Stimulated activated memory B cell treated with anti-CD40 and anti-IgM and Interleukin-4, amounts not matched to agents 10 μg/mL and 1 μg/mL and 100 μg/mL, for 72 hours (primary cell): ENCODE results near the gene MTX1.

Source experiments
- ATAC-seq: fragments of 150-1000 bp; cut with Tn5 transposase; 2 replicates; pipeline ENCODE4 v1.10.0; 2021
- H3K27ac Mint-ChIP-seq: one replicate; pipeline ENCODE4 v1.8.0; 2022; ENCODE audit warnings: mild to moderate bottlenecking, mixed read lengths
- H3K27me3 Mint-ChIP-seq: one replicate; pipeline ENCODE4 v1.8.0; 2022; ENCODE audit warnings: mixed read lengths
- H3K36me3 Mint-ChIP-seq: one replicate; pipeline ENCODE4 v1.8.0; 2022; ENCODE audit warnings: mixed read lengths
- H3K4me1 Mint-ChIP-seq: one replicate; pipeline ENCODE4 v1.8.0; 2022; ENCODE audit warnings: mixed read lengths
- H3K4me3 Mint-ChIP-seq: one replicate; pipeline ENCODE4 v1.8.0; 2022; ENCODE audit warnings: mild to moderate bottlenecking, moderate library complexity, mixed read lengths
- H3K9me3 Mint-ChIP-seq: one replicate; pipeline ENCODE4 v1.8.0; 2022; ENCODE audit warnings: mixed read lengths

The MTX1 gene

DNA sequence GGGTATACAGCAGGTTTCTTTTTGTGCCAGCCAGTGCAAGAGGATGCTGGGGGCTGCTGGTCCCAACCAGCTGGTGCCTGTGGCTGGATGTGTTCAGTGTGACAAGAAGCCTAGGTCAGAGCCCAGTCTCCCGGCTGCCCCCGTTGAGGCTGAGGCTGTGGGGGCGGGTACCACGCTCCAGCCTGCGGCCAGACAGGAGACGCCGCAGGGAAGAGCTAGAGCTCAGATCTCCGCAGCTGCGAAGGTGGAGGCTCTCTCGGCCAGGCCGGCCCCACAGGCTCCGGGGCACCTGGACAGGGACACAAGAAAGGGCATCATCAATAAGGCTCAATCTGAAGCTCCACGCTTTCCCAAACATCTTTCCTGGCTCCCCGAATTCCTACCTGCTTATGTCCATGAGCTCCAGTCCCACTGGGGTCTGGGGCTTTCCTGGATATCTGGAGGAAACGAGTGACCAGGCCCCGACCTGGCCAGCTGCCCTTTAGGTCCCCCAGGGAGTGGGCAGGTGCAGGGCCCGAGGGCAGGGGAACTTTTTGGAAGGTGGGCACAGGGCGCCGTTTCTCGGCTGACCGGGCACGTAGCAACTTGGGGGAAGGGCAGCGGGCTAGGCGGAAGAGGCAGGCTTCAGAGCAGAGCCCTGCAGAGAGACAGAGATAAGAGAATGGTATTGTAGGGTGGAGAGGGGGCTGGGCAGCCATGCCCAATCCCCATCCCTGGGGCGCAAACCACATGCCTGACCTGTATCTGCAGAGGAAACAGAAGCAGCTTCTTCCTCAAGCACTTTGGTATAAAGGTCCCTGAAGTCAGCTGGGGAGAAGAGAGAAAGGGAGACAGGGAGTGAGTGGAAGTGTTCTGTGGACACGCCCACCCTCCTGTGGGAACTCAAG lies 39.4 kb downstream of the MTX1 start:
- Mint-ChIP-seq H3K36me3 (no peaks in the 10 kb centered on the region), H3K4me1 (peaks cover 29% of the 10 kb centered on the region), H3K9me3 (no peaks in the 10 kb centered on the region), H3K4me3 (no peak overlapping the region), H3K27me3 (no peaks in the 10 kb centered on the region), H3K27ac (no peak overlapping the region)
- no peak for ATAC-seq

DNA sequence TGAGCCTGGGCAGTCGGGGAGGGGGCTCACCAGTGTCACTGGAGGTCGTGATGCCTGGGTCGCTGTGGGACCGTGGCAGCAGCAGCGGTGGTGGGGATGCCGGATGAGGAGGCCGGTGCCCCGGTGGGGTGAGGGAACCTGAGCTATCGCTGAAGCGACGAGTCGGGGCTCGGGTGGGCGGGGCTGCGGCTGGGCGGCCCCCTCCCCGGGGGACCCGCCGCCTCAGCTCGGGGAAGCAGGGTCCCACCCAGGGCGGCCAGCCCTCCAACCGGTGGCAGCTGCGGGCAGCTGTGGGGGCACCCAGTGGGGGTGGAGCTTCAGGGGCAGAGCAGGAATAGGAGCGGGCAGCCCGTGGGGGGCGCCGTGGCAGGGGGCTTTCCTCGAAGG lies 41.7 kb downstream of the MTX1 start:
- Mint-ChIP-seq H3K9me3 (no peaks in the 10 kb centered on the region), H3K27ac (peak overlapping the region; percentile 84), H3K4me1 (peaks cover 39% of the 10 kb centered on the region), H3K27me3 (no peaks in the 10 kb centered on the region), H3K4me3 (peak overlapping the region; percentile 80), H3K36me3 (no peaks in the 10 kb centered on the region)
- peak; percentile 31 for ATAC-seq

DNA sequence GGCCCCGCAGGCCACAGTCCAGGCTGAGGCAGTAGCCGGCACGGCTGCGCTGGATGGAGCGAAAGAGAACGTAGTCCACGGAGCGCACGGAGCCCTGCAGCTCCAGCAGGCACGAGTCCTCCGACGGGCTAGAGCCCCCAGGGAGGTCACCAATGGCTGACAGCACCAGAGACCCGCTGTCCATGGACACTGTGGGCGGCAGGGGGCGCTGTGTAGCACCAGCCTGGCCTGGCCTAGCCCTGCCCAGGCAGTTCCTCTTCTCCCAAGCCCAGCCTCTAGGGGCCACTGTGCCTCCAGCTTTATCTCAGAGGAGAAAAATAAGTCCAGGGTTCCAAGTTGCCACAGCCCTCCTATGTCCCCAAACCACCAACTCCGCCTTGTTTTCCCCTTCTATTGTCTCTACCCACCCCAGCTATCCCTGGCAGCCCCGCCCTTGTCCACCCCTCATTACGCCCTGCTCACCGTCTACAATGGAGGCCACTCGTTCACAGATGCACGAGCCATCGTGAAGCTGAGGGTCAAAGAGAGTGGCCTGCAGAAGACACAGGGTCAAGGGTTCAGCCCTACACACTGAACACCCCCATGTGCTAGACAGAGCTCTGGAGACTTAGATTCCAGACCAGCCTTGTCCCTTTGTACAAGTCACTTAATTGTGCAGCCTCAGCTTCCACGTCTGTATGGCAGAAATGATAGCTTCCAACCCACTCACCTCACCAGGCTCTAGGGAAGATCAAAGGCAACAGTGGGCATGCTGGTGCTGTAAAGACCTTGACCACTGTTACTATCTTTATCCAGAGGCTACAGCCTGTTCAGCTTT lies 42.3 kb downstream of the MTX1 start:
- Mint-ChIP-seq H3K9me3 (no peaks in the 10 kb centered on the region), H3K27ac (peak overlapping the region; percentile 84), H3K36me3 (peaks cover 2% of the 10 kb centered on the region), H3K27me3 (no peaks in the 10 kb centered on the region), H3K4me1 (peaks cover 43% of the 10 kb centered on the region), H3K4me3 (peak overlapping the region; percentile 67)
- ATAC-seq: peak; percentile 96

DNA sequence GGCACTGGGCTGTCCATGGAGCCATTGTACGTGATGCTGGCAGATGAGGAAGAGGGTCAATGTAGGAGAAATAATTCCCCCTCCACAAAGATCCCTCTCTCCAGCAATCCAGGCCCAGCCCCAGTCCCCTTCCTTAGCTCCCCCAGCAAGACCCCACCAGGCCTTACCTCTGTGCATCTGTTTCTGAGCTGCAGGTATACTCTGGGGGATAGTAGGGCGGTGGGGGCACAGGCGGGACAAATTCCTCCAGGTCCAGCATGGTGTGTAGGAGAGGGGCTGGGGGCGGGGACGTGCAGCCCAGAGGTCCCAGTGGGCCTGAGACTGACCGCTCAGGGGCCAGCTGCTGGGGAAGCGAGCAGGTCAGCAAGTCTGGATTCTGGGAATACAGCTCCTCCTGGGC lies 43.1 kb downstream of the MTX1 start:
- Mint-ChIP-seq H3K27me3 (no peaks in the 10 kb centered on the region), H3K4me3 (no peak overlapping the region), H3K36me3 (peaks cover 9% of the 10 kb centered on the region), H3K9me3 (no peaks in the 10 kb centered on the region), H3K4me1 (peaks cover 43% of the 10 kb centered on the region), H3K27ac (peak overlapping the region; percentile 84)
- ATAC-seq: no peak

DNA sequence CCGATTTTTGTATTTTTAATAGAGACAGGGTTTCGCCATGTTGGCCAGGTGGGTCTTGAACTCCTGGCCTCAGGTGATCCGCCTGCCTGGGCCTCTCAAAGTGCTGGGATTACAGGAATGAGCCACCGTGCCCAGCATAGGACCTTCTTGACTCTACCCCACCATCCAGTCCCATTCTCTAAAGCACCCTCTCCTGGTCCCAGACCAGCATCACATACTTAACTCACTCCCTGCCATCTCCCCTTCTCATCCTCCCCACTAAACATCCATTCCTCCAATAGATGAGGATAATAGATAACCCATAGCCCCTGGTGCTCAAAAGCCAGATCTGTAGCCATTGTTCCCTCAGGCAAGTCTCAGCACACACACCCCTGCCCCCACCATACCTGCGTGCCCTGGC lies 44.7 kb downstream of the MTX1 start:
- Mint-ChIP-seq H3K4me3 (peak overlapping the region; percentile 72), H3K4me1 (peaks cover 49% of the 10 kb centered on the region), H3K27me3 (no peaks in the 10 kb centered on the region), H3K27ac (peak overlapping the region; percentile 81), H3K9me3 (no peaks in the 10 kb centered on the region), H3K36me3 (peaks cover 21% of the 10 kb centered on the region)
- no peak for ATAC-seq

DNA sequence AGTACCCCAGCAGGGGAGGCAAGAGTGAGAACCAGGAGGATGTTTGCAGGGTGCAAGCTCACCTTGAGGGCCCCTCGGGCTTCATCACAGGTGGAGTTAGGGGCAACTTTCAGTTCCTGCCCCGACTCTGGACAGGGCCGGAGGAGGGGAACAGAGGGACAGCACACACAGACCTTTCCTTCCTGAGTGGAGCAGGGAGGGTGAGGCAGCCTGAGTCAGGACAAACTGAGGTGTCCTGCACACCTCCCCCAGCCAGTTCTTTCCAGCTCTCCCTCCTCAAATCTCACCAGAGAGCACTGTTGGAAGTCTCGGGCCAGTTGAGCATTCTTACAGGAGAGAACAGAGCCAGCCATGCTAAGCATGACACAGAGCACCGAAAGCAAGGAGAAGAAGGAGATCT lies 45.3 kb downstream of the MTX1 start:
- Mint-ChIP-seq H3K4me1 (peaks cover 49% of the 10 kb centered on the region), H3K4me3 (peak overlapping the region; percentile 72), H3K9me3 (no peaks in the 10 kb centered on the region), H3K27me3 (no peaks in the 10 kb centered on the region), H3K27ac (peak overlapping the region; percentile 81), H3K36me3 (peaks cover 26% of the 10 kb centered on the region)
- ATAC-seq: no peak

DNA sequence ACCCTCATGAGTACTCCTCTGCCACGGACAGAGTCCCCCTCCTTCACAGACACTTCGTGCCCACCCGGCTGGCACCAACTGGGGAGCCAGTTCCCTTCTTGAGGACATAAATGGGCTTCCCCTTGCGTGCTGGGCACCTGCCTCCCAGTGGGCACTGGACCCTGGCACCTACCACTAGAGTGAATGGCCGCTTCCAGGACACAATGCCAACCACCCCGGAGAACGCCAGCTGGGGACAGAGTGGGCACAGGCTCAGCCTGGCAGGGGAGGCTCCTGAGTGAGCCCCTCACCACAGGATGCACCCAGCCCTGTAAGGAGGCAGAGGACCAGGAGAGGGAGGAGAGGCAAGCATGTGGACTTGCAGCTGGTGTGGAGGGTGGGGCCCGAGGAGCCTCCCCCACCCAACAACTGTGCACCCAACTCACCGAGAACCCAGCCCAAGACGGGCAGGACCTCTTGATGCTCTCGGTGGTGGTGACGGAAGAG lies 45.8 kb downstream of the MTX1 start:
- no peak for ATAC-seq
- Mint-ChIP-seq H3K4me3 (peak overlapping the region; percentile 72), H3K36me3 (peaks cover 26% of the 10 kb centered on the region), H3K9me3 (no peaks in the 10 kb centered on the region), H3K27ac (peak overlapping the region; percentile 81), H3K4me1 (peaks cover 49% of the 10 kb centered on the region), H3K27me3 (no peaks in the 10 kb centered on the region)

DNA sequence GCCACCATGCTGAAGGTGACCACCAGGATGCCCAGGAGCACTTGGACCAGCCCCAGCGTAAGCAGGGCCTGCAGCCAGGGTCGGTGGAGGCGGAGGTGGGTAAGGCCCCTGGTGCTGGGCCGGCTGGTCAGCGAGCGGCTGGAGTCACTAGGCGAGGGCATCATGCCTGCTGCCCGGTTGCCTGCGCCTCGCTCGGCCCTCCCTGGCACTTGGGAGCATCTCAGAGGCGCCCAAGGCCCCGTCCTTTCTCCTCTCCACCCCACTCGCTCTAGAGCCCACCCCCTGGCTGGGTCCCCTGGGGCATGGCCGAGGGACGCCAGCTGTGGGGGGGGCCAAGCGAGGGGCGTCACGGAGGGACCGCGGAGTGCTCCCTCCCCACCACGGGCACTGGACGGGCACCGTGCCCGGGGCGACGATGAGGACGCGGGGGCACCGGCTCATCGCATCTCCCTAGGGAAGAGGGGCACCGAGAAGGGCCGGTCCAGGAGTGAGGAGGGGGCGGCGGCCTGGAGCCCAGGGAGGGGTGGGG lies 46.3 kb downstream of the MTX1 start:
- H3K27ac Mint-ChIP-seq: peak overlapping the region; percentile 81
- peaks cover 26% of the 10 kb centered on the region for H3K36me3 Mint-ChIP-seq
- H3K4me1 Mint-ChIP-seq: peaks cover 49% of the 10 kb centered on the region
- no peaks in the 10 kb centered on the region for H3K9me3 Mint-ChIP-seq
- ATAC-seq: peak; percentile 24
- H3K27me3 Mint-ChIP-seq: no peaks in the 10 kb centered on the region
- peak overlapping the region; percentile 88 for H3K4me3 Mint-ChIP-seq

DNA sequence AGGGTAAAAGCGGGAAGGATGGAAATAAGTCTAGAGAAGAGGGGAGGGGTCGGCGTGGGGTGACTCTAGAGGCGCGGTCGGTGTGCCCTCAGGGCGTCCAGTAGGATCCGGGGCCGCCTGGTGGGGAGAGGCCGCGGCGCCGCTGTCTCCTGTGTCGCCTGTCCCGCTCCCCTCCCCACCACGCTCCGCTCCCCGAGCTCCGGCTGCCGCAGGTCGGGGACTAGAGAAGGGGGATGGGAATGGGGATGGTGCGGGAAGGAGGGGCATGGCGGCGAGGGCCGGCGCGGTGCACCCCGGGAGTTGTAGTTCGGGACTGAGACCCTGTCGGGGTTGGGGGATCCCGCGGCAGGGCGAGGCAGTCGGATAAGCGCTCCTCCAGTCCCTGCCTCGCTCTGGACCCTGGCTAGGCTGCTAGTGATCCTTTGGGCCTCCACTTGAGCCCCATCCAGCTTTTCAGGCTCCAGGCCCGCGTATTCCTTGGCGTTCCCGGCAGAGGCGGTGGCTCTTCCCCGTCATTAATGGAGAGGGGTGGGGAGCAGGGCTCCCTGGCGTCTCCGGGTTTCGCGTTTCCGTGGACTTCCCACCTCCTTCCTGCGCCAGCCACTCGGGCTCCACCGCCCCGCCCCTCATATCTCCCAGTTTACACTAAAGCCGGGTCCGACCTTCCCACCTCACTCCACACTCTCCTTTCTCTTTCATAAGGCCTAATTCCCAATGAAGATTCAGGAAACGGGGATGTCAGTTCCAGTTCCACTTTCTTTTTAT lies 46.9 kb downstream of the MTX1 start, which contains the start of gene ENTREP3:
TSS of gene ENTREP3 (minus strand) at position 241 of the 765 bp plus-strand sequence. CDS start 606 bp downstream, outside the sequence.
- Mint-ChIP-seq H3K9me3 (no peaks in the 10 kb centered on the region), H3K4me3 (peak within 1 kb of the TSS; percentile 88), H3K27me3 (no peaks in the 10 kb centered on the region), H3K36me3 (peaks cover 32% of the 10 kb centered on the region), H3K27ac (peak within 1 kb of the TSS; percentile 81), H3K4me1 (peaks cover 50% of the 10 kb centered on the region)
- ATAC-seq: peak; percentile 80

DNA sequence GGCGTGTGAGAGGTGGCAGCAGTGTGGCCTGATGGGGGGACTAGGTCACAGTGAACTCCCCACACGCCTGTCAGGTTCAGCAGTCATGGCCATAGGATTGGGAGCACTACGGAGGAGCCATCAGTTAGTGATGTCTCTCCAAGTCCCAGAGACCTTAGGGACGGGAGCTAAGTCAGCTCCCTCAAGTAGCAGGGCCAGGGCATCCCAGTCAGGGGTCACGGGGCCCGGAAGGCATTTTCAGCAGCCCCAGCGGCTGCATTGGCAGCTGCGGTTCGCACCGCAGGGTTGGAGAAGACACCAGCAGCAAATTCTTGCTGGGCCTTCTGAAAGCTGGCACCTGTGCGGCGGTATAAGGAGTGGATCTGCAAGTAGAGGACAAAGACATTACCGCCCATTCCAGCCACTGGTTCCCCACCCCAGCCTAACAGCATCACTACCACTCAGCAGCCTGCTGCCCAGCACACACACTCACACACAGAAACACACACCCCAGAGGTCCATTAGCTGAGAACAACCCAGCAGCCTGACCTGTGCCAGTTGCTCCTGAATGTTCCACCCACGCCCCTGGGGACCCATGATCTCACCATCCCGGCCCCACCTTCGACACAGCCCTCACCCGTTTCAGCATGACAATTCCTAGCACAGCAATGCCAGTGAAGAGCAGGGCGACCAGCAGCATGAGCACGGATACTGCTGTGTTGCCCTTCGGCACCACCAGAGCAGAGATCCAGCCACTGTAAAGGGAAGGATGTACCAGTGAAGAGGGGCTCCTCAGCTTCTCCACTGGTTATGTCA lies 47.8 kb downstream of the MTX1 start:
- ATAC-seq: no peak
- Mint-ChIP-seq H3K27ac (peak overlapping the region; percentile 81), H3K4me3 (peak overlapping the region; percentile 88), H3K27me3 (no peaks in the 10 kb centered on the region), H3K4me1 (peaks cover 51% of the 10 kb centered on the region), H3K36me3 (peaks cover 37% of the 10 kb centered on the region), H3K9me3 (no peaks in the 10 kb centered on the region)

DNA sequence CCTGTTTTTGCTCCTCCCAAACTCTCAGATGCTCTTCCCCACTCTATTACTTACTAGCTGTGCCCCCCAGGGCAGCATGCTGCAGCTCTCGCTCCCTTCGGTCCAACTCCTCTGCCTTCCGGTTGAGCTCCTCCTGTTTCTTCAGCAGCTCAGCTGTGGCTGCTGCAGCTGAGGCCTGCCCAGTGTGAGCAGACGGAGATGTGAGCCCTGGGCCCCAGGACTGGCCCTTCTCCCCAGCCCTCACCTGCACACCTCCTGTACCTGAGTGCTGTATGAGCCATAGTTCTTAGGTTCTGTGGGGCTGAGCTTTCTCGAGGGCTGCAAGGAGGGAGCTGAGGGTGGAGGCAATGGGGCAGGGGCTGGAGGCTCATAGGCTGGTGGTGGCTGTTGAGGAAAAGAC lies 51.8 kb downstream of the MTX1 start:
- Mint-ChIP-seq H3K4me1 (peaks cover 54% of the 10 kb centered on the region), H3K27me3 (no peaks in the 10 kb centered on the region), H3K36me3 (peaks cover 69% of the 10 kb centered on the region), H3K4me3 (peak overlapping the region; percentile 25), H3K9me3 (no peaks in the 10 kb centered on the region), H3K27ac (peak overlapping the region; percentile 96)
- no peak for ATAC-seq

DNA sequence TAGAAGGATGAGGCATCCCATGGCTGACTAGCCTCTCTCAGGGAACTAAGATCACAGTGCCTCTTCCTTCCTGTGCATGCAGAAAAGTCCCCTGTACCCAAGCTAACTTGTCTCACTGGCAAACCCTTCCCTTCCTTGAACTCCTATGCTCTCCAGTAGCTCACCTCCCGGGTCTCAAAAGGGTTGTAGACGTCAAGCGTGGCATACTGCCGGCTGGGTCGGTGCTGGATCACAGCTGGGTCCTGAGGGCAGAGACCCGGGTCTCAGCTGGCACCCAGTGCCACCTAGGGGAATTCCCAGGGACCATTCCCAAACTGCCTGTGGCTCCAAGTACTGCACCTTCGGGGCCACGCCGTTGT lies 53.0 kb downstream of the MTX1 start:
- peak overlapping the region; percentile 96 for H3K4me3 Mint-ChIP-seq
- peaks cover 70% of the 10 kb centered on the region for H3K36me3 Mint-ChIP-seq
- H3K27me3 Mint-ChIP-seq: no peaks in the 10 kb centered on the region
- H3K9me3 Mint-ChIP-seq: no peaks in the 10 kb centered on the region
- H3K4me1 Mint-ChIP-seq: peaks cover 43% of the 10 kb centered on the region
- peak overlapping the region; percentile 96 for H3K27ac Mint-ChIP-seq
- ATAC-seq: peak; percentile 26

DNA sequence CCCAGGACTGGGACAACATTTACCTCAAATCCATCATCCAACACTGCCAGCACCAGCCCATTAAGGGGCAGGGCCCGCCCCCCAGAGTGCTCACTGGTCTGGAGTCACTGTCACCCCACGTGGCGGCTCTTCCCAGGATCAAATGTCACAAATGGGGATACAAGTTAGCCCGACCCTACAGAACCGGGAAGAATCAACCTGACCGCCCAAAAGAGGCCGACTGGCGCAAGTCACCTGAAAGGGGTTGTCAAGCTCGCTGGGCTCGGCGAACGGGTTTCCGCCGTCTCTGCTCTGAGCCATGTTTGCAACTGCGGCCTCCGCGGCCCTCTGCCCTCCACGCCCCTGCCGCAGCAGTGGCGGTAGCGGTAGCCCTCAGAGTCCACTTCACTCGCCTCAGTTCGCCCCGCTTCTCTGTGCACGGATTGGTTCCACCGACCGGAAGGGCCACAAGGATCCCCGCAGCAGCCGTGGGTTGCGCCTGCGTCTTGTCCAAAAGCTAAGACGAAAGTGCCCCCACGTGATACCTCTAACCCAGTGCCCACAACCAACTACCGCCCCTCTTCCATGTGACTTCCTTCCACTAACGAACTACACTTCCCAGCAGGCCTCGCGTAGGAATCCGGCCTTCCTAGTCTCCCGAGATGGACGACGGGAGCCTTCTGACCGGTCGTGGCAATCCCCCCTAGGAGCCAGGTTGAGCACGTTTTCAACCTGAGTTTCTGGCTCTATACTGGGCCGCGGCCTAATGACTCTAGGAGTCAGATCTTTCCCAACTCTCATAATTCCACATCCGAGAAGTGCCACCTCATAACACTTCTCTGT lies 53.6 kb downstream of the MTX1 start, which contains the start of gene SCAMP3:
TSS of gene SCAMP3 (minus strand) at position 509 of the 822 bp plus-strand sequence. CDS start at position 300, 209 bp downstream.
- Mint-ChIP-seq H3K36me3 (peaks cover 70% of the 10 kb centered on the region), H3K27ac (peak within 1 kb of the TSS; percentile 96)
- ATAC-seq: peak; percentile 99

More for the DNA sequence above, 53.6 kb downstream of the MTX1 start, which contains the start of gene SCAMP3:
- Mint-ChIP-seq H3K4me3 (peak within 1 kb of the TSS; percentile 96), H3K27me3 (no peaks in the 10 kb centered on the region), H3K9me3 (no peaks in the 10 kb centered on the region), H3K4me1 (peaks cover 37% of the 10 kb centered on the region)
